ENCODE data around the gene HRK. TPM values are rescaled to one million over a fixed set of nuclear protein-coding genes. Genes with fewer than 3 reads are reported as not detected.

Gene HRK
- total and polyA plus RNA-seq, 2 of the 4 experiments (the other 2 are of a cell fraction): not detected

DNA sequence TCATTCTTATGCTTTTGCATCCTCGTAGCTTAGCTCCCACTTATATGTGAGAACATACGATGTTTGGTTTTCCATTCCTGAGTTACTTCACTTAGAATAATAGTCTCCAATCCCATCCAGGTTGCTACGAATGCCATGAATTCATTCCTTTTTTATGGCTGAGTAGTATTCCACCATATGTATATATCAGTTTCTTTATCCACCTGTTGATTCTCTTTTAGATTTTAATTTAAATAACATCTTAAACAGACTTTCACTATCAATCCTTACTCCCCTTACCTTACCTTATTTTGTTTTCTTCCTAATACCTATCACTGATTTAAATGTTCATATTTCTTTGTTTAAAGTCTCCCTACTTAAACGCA, 29.0 kb upstream of the HRK start:
- intact Hi-C loops (cut with micrococcal nuclease) (loop anchor here (2.0 kb wide), 2 partner anchors 29 to 171 kb away; partner anchors contain the start of genes HRK, RNFT2 and SPRING1), in situ Hi-C loops (cut with MboI; ENCODE audit: low sequenced_read_pairs) (no loop called here), dilution Hi-C loops (cut with HindIII; ENCODE audit: low sequenced_read_pairs, unreplicated experiment) (no loop called here)
- H3K4ac ChIP-seq (ENCODE audit: low read depth, low read length): no peak overlapping the region
- peaks cover 3% of the 10 kb centered on the region; the same call in 1 of the 2 replicates for H3K9me1 ChIP-seq (ENCODE audit: insufficient read depth, low read length)
- peak overlapping the region; percentile 17; the same call in 1 of the 2 replicates for H3K9ac ChIP-seq (ENCODE audit: low read depth, low read length)
- ChIA-PET CTCF (no interaction called here), POLR2A (ENCODE audit: unreplicated experiment) (no interaction called here)
- H2AK9ac ChIP-seq (replicated peaks; ENCODE audit: low read depth, low read length, poor library complexity): no peak overlapping the region
- H4K91ac ChIP-seq (ENCODE audit: insufficient read depth, low read depth, low read length): no peak overlapping the region
- no peak overlapping the region for H3K27ac ChIP-seq (ENCODE audit: insufficient read depth, low read length)
- peak overlapping the region; percentile 80 for H3K4me2 ChIP-seq (ENCODE audit: low read depth, low read length)
- no peak overlapping the region for H3K14ac ChIP-seq (replicated peaks; ENCODE audit: low read depth, low read length)
- ATAC-seq (ENCODE audit: low read depth) (no peak), DNase-seq (no peak)
- 100% methylated on average over 2 of the region's 4 CpGs; no CpG with 5 or more reads in 1 of the 2 experiments for WGBS, 2 experiments (ENCODE audit: extremely low coverage in 2 of 2, insufficient read length in 1 of 2)
- no peak overlapping the region for H2BK20ac ChIP-seq (ENCODE audit: low read depth, low read length)
- no peaks in the 10 kb centered on the region for H3K9me3 ChIP-seq (ENCODE audit: control insufficient read depth, insufficient read depth, low read length)
- H4K8ac ChIP-seq (ENCODE audit: low read depth in 2 of 2, low read length in 2 of 2): no peak overlapping the region; a peak in 1 of 4 replicates
- H3K23ac ChIP-seq (ENCODE audit: low read depth, low read length): no peak overlapping the region
- no peak for TF ChIP-seq MXI1 (IDR thresholded peaks at IDR 0.05; ENCODE audit: borderline replicate concordance, low read depth, low read length)
- TF ChIP-seq CHD1 (IDR thresholded peaks at IDR 0.05; ENCODE audit: low read depth, low read length): no peak
- TF ChIP-seq, protein P1, sequence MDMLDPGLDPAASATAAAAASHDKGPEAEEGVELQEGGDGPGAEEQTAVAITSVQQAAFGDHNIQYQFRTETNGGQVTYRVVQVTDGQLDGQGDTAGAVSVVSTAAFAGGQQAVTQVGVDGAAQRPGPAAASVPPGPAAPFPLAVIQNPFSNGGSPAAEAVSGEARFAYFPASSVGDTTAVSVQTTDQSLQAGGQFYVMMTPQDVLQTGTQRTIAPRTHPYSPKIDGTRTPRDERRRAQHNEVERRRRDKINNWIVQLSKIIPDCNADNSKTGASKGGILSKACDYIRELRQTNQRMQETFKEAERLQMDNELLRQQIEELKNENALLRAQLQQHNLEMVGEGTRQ (IDR thresholded peaks at IDR 0.05; ENCODE audit: low read depth, low read length): no peak
- TF ChIP-seq MAZ (IDR thresholded peaks at IDR 0.05; ENCODE audit: borderline replicate concordance, low read depth, low read length): no peak
- H3K79me1 ChIP-seq (ENCODE audit: low read depth in 1 of 2, low read length in 2 of 2): peaks cover 10 to 34% of the 10 kb centered on the region in 2 experiments; a peak in 3 of 4 replicates
- no peak overlapping the region for H2BK15ac ChIP-seq (ENCODE audit: low read depth, low read length)
- H3K4me3 ChIP-seq (ENCODE audit: insufficient read depth, low read depth, low read length): peak overlapping the region; percentile 69
- no peak overlapping the region for H2AK5ac ChIP-seq (ENCODE audit: low read depth, low read length)
- no peak overlapping the region for H3K18ac ChIP-seq (ENCODE audit: low read depth, low read length)
- no peak overlapping the region for H2BK5ac ChIP-seq (ENCODE audit: low read depth, low read length, poor library complexity, severe bottlenecking)
- H3K4me1 ChIP-seq (ENCODE audit: control insufficient read depth, insufficient read depth, low read length): peaks cover 2% of the 10 kb centered on the region
- H2BK120ac ChIP-seq (ENCODE audit: low read depth, low read length): no peak overlapping the region
- H4K5ac ChIP-seq (ENCODE audit: low read depth, low read length): no peak overlapping the region
- peaks cover 13% of the 10 kb centered on the region; the same call in 1 of the 2 replicates for H4K20me1 ChIP-seq (ENCODE audit: insufficient read depth, low read length)
- BruUV-seq (replicated peaks): no TSS peak
- H2AFZ ChIP-seq (replicated peaks; ENCODE audit: low read length, poor library complexity): peak overlapping the region; percentile 93
- H3K36me3 ChIP-seq (ENCODE audit: control insufficient read depth, insufficient read depth, low read length): no peaks in the 10 kb centered on the region
- peaks cover 6% of the 10 kb centered on the region for H3K27me3 ChIP-seq (ENCODE audit: control insufficient read depth, insufficient read depth, low read length)
- no peak overlapping the region for H3K56ac ChIP-seq (ENCODE audit: extremely low read depth, insufficient read depth, low read length)

Data from IMR-90 (cell line).